SK-N-SH (cell line): ENCODE results near the gene GOLGA6L4. TPM values are rescaled to one million over a fixed set of nuclear protein-coding genes. Genes with fewer than 3 reads are reported as not detected.

Experiments used
- polyA plus RNA-seq, 3 experiments: library from polyadenylated mRNA; depleted of rRNA; stranded (reverse); fragments of >200 nt; gene quantifications; 2 replicates each; pipeline ENCODE4 v1.2.3, GENCODE V29; 2012
- small RNA-seq, 7 experiments: library from RNA; depleted of rRNA; stranded (forward); fragments of <200 nt; gene quantifications; one replicate each; pipeline ENCODE3, GENCODE V24; 2012

The GOLGA6L4 gene
- polyA plus RNA-seq, 1 of the 3 experiments (the other 2 are of a cell fraction), result 0.94 TPM

Small RNA genes lying within 50 kb of the gene (small RNA-seq; reads per million reads assigned to genes)
- 0 reads per million in 7 experiments for gene RN7SL331P
- 0 reads per million in 7 experiments for gene UBE2Q2P8
